CD14-positive monocyte (primary cell): ENCODE measurements around the gene NHLH2. TPM values are rescaled to one million over a fixed set of nuclear protein-coding genes. Genes with fewer than 3 reads are reported as not detected.

Source experiments
- DNase-seq, 3 donors: peaks; one replicate each; pipeline ENCODE4 v3.0.0-alpha.2; 2011 to 2022
- H2AFZ ChIP-seq: 2 replicates; pipeline ENCODE4 v1.6.0; 2012; ENCODE audit warnings: mild to moderate bottlenecking, low read depth, low read length, inconsistent platforms; ENCODE audit not compliant: insufficient read depth, poor library complexity, severe bottlenecking
- H3K27ac ChIP-seq, 2 donors: 1 replicate in 1 of 2; 2 replicates in 1 of 2; pipeline ENCODE4 v1.5.1; 2012 to 2013; ENCODE audit warnings: low read length in 2 of 2, control low read depth in 1 of 2, inconsistent platforms in 1 of 2, low read depth in 1 of 2, mild to moderate bottlenecking in 1 of 2
- H3K27me3 ChIP-seq, 2 donors: one replicate each; pipeline versions ENCODE4 v1.6.0 to v1.6.1; 2011 to 2013; ENCODE audit warnings: low read length in 2 of 2; ENCODE audit not compliant: control insufficient read depth in 2 of 2, insufficient read depth in 2 of 2
- H3K36me3 ChIP-seq, 2 donors: replicated peaks in 1 of 2; 1 replicate in 1 of 2; 2 replicates in 1 of 2; pipeline versions ENCODE4 v1.5.1 to v1.6.1; 2012 to 2013; ENCODE audit warnings: low read length in 2 of 2, control low read depth in 1 of 2, inconsistent platforms in 1 of 2, mild to moderate bottlenecking in 1 of 2; ENCODE audit not compliant: insufficient read depth in 2 of 2, control insufficient read depth in 1 of 2
- H3K4me1 ChIP-seq, 2 donors: 1 replicate in 1 of 2; 2 replicates in 1 of 2; pipeline versions ENCODE4 v1.5.1 to v1.6.1; 2012 to 2013; ENCODE audit warnings: low read length in 2 of 2, control low read depth in 1 of 2, inconsistent platforms in 1 of 2, mild to moderate bottlenecking in 1 of 2, moderate library complexity in 1 of 2; ENCODE audit not compliant: insufficient read depth in 2 of 2, control insufficient read depth in 1 of 2
- H3K4me2 ChIP-seq: replicated peaks from 2 replicates; pipeline ENCODE3; 2012; ENCODE audit warnings: low read length, moderate library complexity, mild to moderate bottlenecking; ENCODE audit not compliant: poor library complexity, severe bottlenecking; ENCODE audit errors: extremely low read depth
- H3K4me3 ChIP-seq, 3 experiments: fragments of 200-600 bp in 1 of 3; sonication (generic) in 1 of 3; replicated peaks in 1 of 3; 1 replicate in 2 of 3; 2 replicates in 1 of 3; pipeline ENCODE4 v1.5.1; 2011 to 2013; ENCODE audit warnings: low read length in 3 of 3, mild to moderate bottlenecking in 3 of 3, control low read depth in 2 of 3, low read depth in 2 of 3, inconsistent platforms in 1 of 3, moderate library complexity in 1 of 3
- H3K79me2 ChIP-seq: 2 replicates; pipeline ENCODE4 v1.6.0; 2012; ENCODE audit warnings: mild to moderate bottlenecking, control low read depth, inconsistent platforms, low read length, moderate library complexity; ENCODE audit not compliant: insufficient read depth
- H3K9ac ChIP-seq: 2 replicates; pipeline ENCODE4 v1.6.0; 2017; ENCODE audit warnings: low read length, mild to moderate bottlenecking; ENCODE audit not compliant: insufficient read depth, poor library complexity, severe bottlenecking
- H3K9me3 ChIP-seq, 2 donors: replicated peaks in 1 of 2; 1 replicate in 1 of 2; 2 replicates in 1 of 2; pipeline versions ENCODE4 v1.5.1 to v1.6.1; 2012 to 2013; ENCODE audit warnings: low read length in 2 of 2, control low read depth in 1 of 2; ENCODE audit not compliant: control insufficient read depth in 1 of 2, insufficient read depth in 1 of 2
- H4K20me1 ChIP-seq: 2 replicates; pipeline ENCODE4 v1.6.0; 2012; ENCODE audit warnings: mild to moderate bottlenecking, low read length, control low read depth, moderate library complexity; ENCODE audit not compliant: insufficient read depth
- H3K27ac Mint-ChIP-seq, 7 donors: one replicate each; pipeline ENCODE4 v1.8.0; 2020; ENCODE audit warnings: mild to moderate bottlenecking in 7 of 7, mixed read lengths in 7 of 7, moderate library complexity in 6 of 7, inconsistent platforms in 2 of 7
- H3K27me3 Mint-ChIP-seq, 3 donors: one replicate each; pipeline ENCODE4 v1.8.0; 2021 to 2022; ENCODE audit warnings: low read depth in 3 of 3, mild to moderate bottlenecking in 3 of 3, mixed read lengths in 3 of 3, moderate library complexity in 3 of 3, inconsistent platforms in 1 of 3
- H3K36me3 Mint-ChIP-seq, 2 donors: one replicate each; pipeline ENCODE4 v1.8.0; 2020; ENCODE audit warnings: mixed read lengths in 2 of 2, inconsistent platforms in 1 of 2, mild to moderate bottlenecking in 1 of 2
- H3K4me1 Mint-ChIP-seq: one replicate; pipeline ENCODE4 v1.8.0; 2020; ENCODE audit warnings: mild to moderate bottlenecking, mixed read lengths
- H3K4me3 Mint-ChIP-seq, 2 donors: one replicate each; pipeline ENCODE4 v1.8.0; 2020; ENCODE audit warnings: mild to moderate bottlenecking in 2 of 2, mixed read lengths in 2 of 2, moderate library complexity in 1 of 2
- H3K9me3 Mint-ChIP-seq, 7 donors: one replicate each; pipeline ENCODE4 v1.8.0; 2020 to 2022; ENCODE audit warnings: mixed read lengths in 7 of 7, mild to moderate bottlenecking in 6 of 7, moderate library complexity in 6 of 7, inconsistent platforms in 2 of 7
- WGBS: methylation state at CpG from one replicate; pipeline ENCODE4 v1.1.5; 2013; ENCODE audit warnings: missing lambda C conversion rate; ENCODE audit not compliant: insufficient coverage; 5-methylcytosine and 5-hydroxymethylcytosine counted together
- intact Hi-C, 2 donors: fragments of 100-400 bp; cut with micrococcal nuclease; formaldehyde crosslinking; loops; one replicate each; pipeline versions ENCODE4 v1.15.0 to v1.15.1; 2023
- polyA plus RNA-seq, 3 donors: library from polyadenylated mRNA; depleted of rRNA in 1 of 3; unstranded in 2 of 3; stranded (reverse) in 1 of 3; fragments of 300-500 nt in 2 of 3; fragments of >200 nt in 1 of 3; fragmentation: Illumina TruSeq in 2 of 3; gene quantifications; 1 replicate in 2 of 3; 2 replicates in 1 of 3; pipeline ENCODE4 v1.2.3, GENCODE V29; 2012 to 2021
- TF ChIP-seq, protein P1 (sequence below): fragments of 200-600 bp; IDR thresholded peaks from one replicate; pipeline ENCODE4 v1.8.0; 2022; ENCODE audit warnings: antibody characterized with exemption, mild to moderate bottlenecking

The NHLH2 gene
- polyA plus RNA-seq, 3 donors: 0.03 TPM; not detected in 2

DNA sequence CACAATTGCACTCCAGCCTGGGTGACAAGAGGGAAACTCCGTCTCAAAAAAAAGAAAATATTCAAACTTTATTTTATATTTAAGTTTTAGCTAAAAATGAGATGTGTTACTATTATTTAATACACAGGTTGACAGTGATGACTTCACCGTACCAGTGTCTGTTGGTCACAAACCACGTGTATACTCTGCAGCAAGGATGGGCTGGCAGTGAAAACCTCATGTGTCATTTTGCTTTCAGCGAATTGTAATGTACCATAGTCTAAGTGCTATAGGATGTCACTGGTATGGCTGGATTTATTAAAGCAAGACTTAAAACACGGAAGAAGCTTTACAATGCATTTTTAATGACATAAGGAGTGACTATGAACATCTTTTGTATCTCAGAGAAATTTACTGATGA is 28.1 kb upstream of the NHLH2 start:
- Histone ChIP-seq H3K27ac (no peak overlapping the region), H3K36me3 (no peaks in the 10 kb centered on the region), H4K20me1 (no peaks in the 10 kb centered on the region), H3K4me3 (no peak overlapping the region), H3K4me2 (no peak overlapping the region), H3K9ac (no peak overlapping the region), H2AFZ (no peak overlapping the region), H3K79me2 (no peaks in the 10 kb centered on the region), H3K9me3 (no peaks in the 10 kb centered on the region), H3K27me3 (peaks cover 0 to 4% of the 10 kb centered on the region in 2 donors), H3K4me1 (peaks cover 19% of the 10 kb centered on the region in 2 donors)
- Mint-ChIP-seq H3K9me3 (no peaks in the 10 kb centered on the region), H3K4me1 (peaks cover 23% of the 10 kb centered on the region), H3K27ac (no peak overlapping the region), H3K27me3 (peaks cover 0 to 4% (median 1%) of the 10 kb centered on the region in 3 donors), H3K4me3 (no peak overlapping the region), H3K36me3 (no peaks in the 10 kb centered on the region)
- TF ChIP-seq, protein P1, sequence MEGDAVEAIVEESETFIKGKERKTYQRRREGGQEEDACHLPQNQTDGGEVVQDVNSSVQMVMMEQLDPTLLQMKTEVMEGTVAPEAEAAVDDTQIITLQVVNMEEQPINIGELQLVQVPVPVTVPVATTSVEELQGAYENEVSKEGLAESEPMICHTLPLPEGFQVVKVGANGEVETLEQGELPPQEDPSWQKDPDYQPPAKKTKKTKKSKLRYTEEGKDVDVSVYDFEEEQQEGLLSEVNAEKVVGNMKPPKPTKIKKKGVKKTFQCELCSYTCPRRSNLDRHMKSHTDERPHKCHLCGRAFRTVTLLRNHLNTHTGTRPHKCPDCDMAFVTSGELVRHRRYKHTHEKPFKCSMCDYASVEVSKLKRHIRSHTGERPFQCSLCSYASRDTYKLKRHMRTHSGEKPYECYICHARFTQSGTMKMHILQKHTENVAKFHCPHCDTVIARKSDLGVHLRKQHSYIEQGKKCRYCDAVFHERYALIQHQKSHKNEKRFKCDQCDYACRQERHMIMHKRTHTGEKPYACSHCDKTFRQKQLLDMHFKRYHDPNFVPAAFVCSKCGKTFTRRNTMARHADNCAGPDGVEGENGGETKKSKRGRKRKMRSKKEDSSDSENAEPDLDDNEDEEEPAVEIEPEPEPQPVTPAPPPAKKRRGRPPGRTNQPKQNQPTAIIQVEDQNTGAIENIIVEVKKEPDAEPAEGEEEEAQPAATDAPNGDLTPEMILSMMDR: no peak
- WGBS: no CpG with 5 or more reads among the region's 5 CpGs
- no peak for DNase-seq
- intact Hi-C loops: loop anchor here in 1 of 2 donors (5.0 kb wide), 1 partner anchor 37 kb away; no protein-coding TSS in a partner anchor

DNA sequence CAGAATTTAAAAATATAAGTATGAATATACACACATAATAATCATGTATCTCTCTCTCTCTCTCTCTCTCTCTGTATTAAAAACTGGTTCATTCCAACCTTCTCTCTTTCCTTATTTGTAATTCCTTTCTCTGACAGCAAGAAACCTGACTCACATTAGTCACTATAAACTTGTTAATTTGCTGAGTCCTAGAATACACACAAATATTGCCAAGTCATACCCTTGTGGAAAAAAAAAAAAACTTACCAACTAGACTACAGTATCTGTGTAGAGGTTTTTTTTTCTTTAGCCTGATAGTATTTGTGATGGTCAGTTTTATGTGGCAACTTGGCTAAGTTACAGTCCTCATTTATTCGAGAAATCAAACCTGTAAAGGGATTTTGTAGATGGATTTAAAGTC is 26.3 kb upstream of the NHLH2 start:
- Histone ChIP-seq H3K9ac (no peak overlapping the region), H3K4me3 (no peak overlapping the region), H3K27me3 (peaks cover 0 to 2% of the 10 kb centered on the region in 2 donors), H4K20me1 (no peaks in the 10 kb centered on the region), H3K27ac (no peak overlapping the region), H3K36me3 (no peaks in the 10 kb centered on the region), H3K4me2 (no peak overlapping the region), H3K9me3 (no peaks in the 10 kb centered on the region), H3K79me2 (no peaks in the 10 kb centered on the region), H3K4me1 (peaks cover 13 to 15% of the 10 kb centered on the region in 2 donors), H2AFZ (no peak overlapping the region)
- H3K27me3 Mint-ChIP-seq: peaks cover 0 to 1% (median under 1%) of the 10 kb centered on the region in 3 donors
- H3K4me1 Mint-ChIP-seq: peaks cover 14% of the 10 kb centered on the region
- TF ChIP-seq, protein P1: no peak
- no peaks in the 10 kb centered on the region for H3K9me3 Mint-ChIP-seq
- DNase-seq: no peak
- peak overlapping the region in 1 of 2 donors; percentile 16 for H3K4me3 Mint-ChIP-seq
- intact Hi-C loops: loop anchor here in 1 of 2 donors (5.0 kb wide), 1 partner anchor 35 kb away; no protein-coding TSS in a partner anchor
- H3K27ac Mint-ChIP-seq: no peak overlapping the region
- WGBS: no CpG with 5 or more reads among the region's 1 CpG
- no peaks in the 10 kb centered on the region for H3K36me3 Mint-ChIP-seq
